H9 (cell line): ENCODE data around the gene FAHD1. TPM values are rescaled to one million over a fixed set of nuclear protein-coding genes. Genes with fewer than 3 reads are reported as not detected.

Experiments
- DNase-seq: peaks from one replicate; pipeline ENCODE4 v3.0.0-alpha.2; 2017
- H2AFZ ChIP-seq: one replicate; pipeline ENCODE4 v1.6.1; 2013; ENCODE audit warnings: mild to moderate bottlenecking, low read length, control low read depth, moderate library complexity
- H2AK5ac ChIP-seq: 2 replicates; pipeline ENCODE4 v1.6.1; 2013; ENCODE audit warnings: low read length, control low read depth, mixed read lengths; ENCODE audit not compliant: insufficient read length
- H2BK120ac ChIP-seq: one replicate; pipeline ENCODE4 v1.6.1; 2013; ENCODE audit warnings: low read depth, mild to moderate bottlenecking, low read length, control low read depth, inconsistent platforms; ENCODE audit not compliant: poor library complexity, severe bottlenecking
- H2BK12ac ChIP-seq: 2 replicates; pipeline ENCODE4 v1.6.1; 2013; ENCODE audit warnings: low read length, control low read depth, mixed read lengths, low read depth; ENCODE audit not compliant: insufficient read length
- H2BK15ac ChIP-seq: 2 replicates; pipeline ENCODE4 v1.6.1; 2013; ENCODE audit warnings: low read depth, low read length, control low read depth
- H2BK20ac ChIP-seq: one replicate; pipeline ENCODE4 v1.6.1; 2013; ENCODE audit warnings: low read depth, mild to moderate bottlenecking, low read length, control low read depth, inconsistent platforms; ENCODE audit not compliant: poor library complexity, severe bottlenecking
- H2BK5ac ChIP-seq: 2 replicates; pipeline ENCODE4 v1.6.1; 2013; ENCODE audit warnings: low read length, control low read depth, mixed read lengths; ENCODE audit not compliant: insufficient read length
- H3K14ac ChIP-seq: 2 replicates; pipeline ENCODE4 v1.6.1; 2013; ENCODE audit warnings: low read length, control low read depth; ENCODE audit not compliant: insufficient read depth
- H3K18ac ChIP-seq: 2 replicates; pipeline ENCODE4 v1.6.1; 2013; ENCODE audit warnings: low read depth, mild to moderate bottlenecking, mixed read lengths, low read length, control low read depth; ENCODE audit not compliant: insufficient read length
- H3K23ac ChIP-seq: 2 replicates; pipeline ENCODE4 v1.6.1; 2013; ENCODE audit warnings: low read length, control low read depth, mixed read lengths, low read depth; ENCODE audit not compliant: insufficient read length
- H3K23me2 ChIP-seq: 2 replicates; pipeline ENCODE4 v1.6.1; 2013; ENCODE audit warnings: low read depth, mild to moderate bottlenecking, mixed read lengths, low read length, control low read depth; ENCODE audit not compliant: insufficient read length, poor library complexity, severe bottlenecking
- H3K27ac ChIP-seq: 2 replicates; pipeline ENCODE4 v1.5.1; 2013; ENCODE audit warnings: low read length, control low read depth, mixed read lengths, low read depth; ENCODE audit not compliant: insufficient read length
- H3K27me3 ChIP-seq: 2 replicates; pipeline ENCODE4 v1.6.1; 2013; ENCODE audit warnings: low read length, control low read depth, inconsistent platforms; ENCODE audit not compliant: insufficient read depth
- H3K4ac ChIP-seq: 2 replicates; pipeline ENCODE4 v1.6.1; 2013; ENCODE audit warnings: low read depth, mild to moderate bottlenecking, control low read depth, inconsistent platforms, low read length, moderate library complexity
- H3K4me1 ChIP-seq: 2 replicates; pipeline ENCODE4 v1.6.1; 2013; ENCODE audit warnings: low read length, control low read depth, inconsistent platforms; ENCODE audit not compliant: insufficient read depth
- H3K4me2 ChIP-seq: 2 replicates; pipeline ENCODE4 v1.6.1; 2013; ENCODE audit warnings: low read length, control low read depth, mixed read lengths; ENCODE audit not compliant: insufficient read length, insufficient read depth
- H3K56ac ChIP-seq: 2 replicates; pipeline ENCODE4 v1.6.1; 2013; ENCODE audit warnings: low read depth, mild to moderate bottlenecking, mixed read lengths, low read length, control low read depth; ENCODE audit not compliant: insufficient read length
- H3K79me1 ChIP-seq: 2 replicates; pipeline ENCODE4 v1.6.1; 2013; ENCODE audit warnings: low read depth, mild to moderate bottlenecking, moderate library complexity, low read length, control low read depth, inconsistent platforms; ENCODE audit not compliant: insufficient read depth, poor library complexity, severe bottlenecking
- H3K79me2 ChIP-seq: 2 replicates; pipeline ENCODE4 v1.6.1; 2013; ENCODE audit warnings: low read length, control low read depth, inconsistent platforms; ENCODE audit not compliant: insufficient read depth
- H3K9ac ChIP-seq: 2 replicates; pipeline ENCODE4 v1.6.1; 2013; ENCODE audit warnings: low read length, control low read depth, mixed read lengths; ENCODE audit not compliant: insufficient read length; ENCODE audit errors: extremely low read depth
- H3K9me3 ChIP-seq: one replicate; pipeline ENCODE4 v1.6.1; 2013; ENCODE audit warnings: low read depth, low read length, inconsistent platforms; ENCODE audit not compliant: control insufficient read depth
- H3T11ph ChIP-seq: one replicate; pipeline ENCODE4 v1.6.1; 2013; ENCODE audit warnings: mild to moderate bottlenecking, low read length, control low read depth, inconsistent platforms
- H4K20me1 ChIP-seq: one replicate; pipeline ENCODE4 v1.6.1; 2013; ENCODE audit not compliant: control insufficient read depth, insufficient read length, insufficient read depth
- H4K5ac ChIP-seq: 2 replicates; pipeline ENCODE4 v1.6.1; 2013; ENCODE audit warnings: low read depth, mild to moderate bottlenecking, mixed read lengths, low read length, control low read depth; ENCODE audit not compliant: insufficient read length
- H4K8ac ChIP-seq: replicated peaks from 2 replicates; pipeline ENCODE4 v1.6.1; 2013; ENCODE audit warnings: low read length, control low read depth, mixed read lengths, low read depth; ENCODE audit not compliant: insufficient read length
- H4K91ac ChIP-seq: 2 replicates; pipeline ENCODE4 v1.6.1; 2013; ENCODE audit warnings: low read depth, mild to moderate bottlenecking, moderate library complexity, mixed read lengths, low read length, control low read depth; ENCODE audit not compliant: insufficient read length
- H3K27ac Mint-ChIP-seq, 3 experiments: 2 replicates in 2 of 3; 3 replicates in 1 of 3; pipeline ENCODE4 v1.8.0; 2020 to 2021; ENCODE audit warnings: mixed read lengths in 3 of 3, mild to moderate bottlenecking in 1 of 3, moderate library complexity in 1 of 3
- H3K27me3 Mint-ChIP-seq: 2 replicates; pipeline ENCODE4 v1.8.0; 2021; ENCODE audit warnings: low read depth, mild to moderate bottlenecking, moderate library complexity, mixed read lengths
- H3K36me3 Mint-ChIP-seq, 3 experiments: 2 replicates in 2 of 3; 3 replicates in 1 of 3; pipeline ENCODE4 v1.8.0; 2020 to 2021; ENCODE audit warnings: low read depth in 3 of 3, mixed read lengths in 3 of 3; ENCODE audit not compliant: insufficient read depth in 1 of 3
- H3K4me1 Mint-ChIP-seq, 2 experiments: 2 replicates each; pipeline ENCODE4 v1.8.0; 2020; ENCODE audit warnings: mixed read lengths in 2 of 2
- H3K4me3 Mint-ChIP-seq, 2 experiments: 2 replicates in 1 of 2; 3 replicates in 1 of 2; pipeline ENCODE4 v1.8.0; 2020 to 2021; ENCODE audit warnings: mild to moderate bottlenecking in 2 of 2, mixed read lengths in 2 of 2, moderate library complexity in 1 of 2
- H3K9me3 Mint-ChIP-seq, 2 experiments: 2 replicates in 1 of 2; 3 replicates in 1 of 2; pipeline ENCODE4 v1.8.0; 2020; ENCODE audit warnings: mild to moderate bottlenecking in 2 of 2, mixed read lengths in 2 of 2, moderate library complexity in 1 of 2
- CTCF ChIP-seq: fragments of 200-600 bp; sonication (generic); conservative IDR thresholded peaks from 3 replicates; pipeline ENCODE4 v1.8.0; 2021; ENCODE audit warnings: antibody characterized with exemption, mild to moderate bottlenecking
- WGBS: extraction: QIAGEN DNeasy Blood & Tissue Kit; methylation state at CpG from one replicate; pipeline ENCODE4 v1.1.7; 2013; ENCODE audit warnings: missing lambda C conversion rate, low lambda C conversion rate, mixed read lengths; ENCODE audit not compliant: insufficient read length; ENCODE audit errors: extremely low coverage; 5-methylcytosine and 5-hydroxymethylcytosine counted together
- total RNA-seq: library from RNA; stranded (reverse); gene quantifications from 2 replicates; pipeline ENCODE4 v1.2.1, GENCODE V29; 2021

The FAHD1 gene
- total RNA-seq, 1 experiment from 2014 or later = 16.2 TPM

GRCh38 chr16:1877089-1877488, 50.1 kb downstream of the FAHD1 start:
- Histone ChIP-seq H3K56ac (no peak overlapping the region), H2BK120ac (no peak overlapping the region), H4K8ac (no peak overlapping the region), H2BK5ac (no peak overlapping the region), H3K18ac (no peak overlapping the region), H3K23me2 (no peaks in the 10 kb centered on the region), H3T11ph (no peak overlapping the region), H2AK5ac (no peak overlapping the region), H2BK15ac (no peak overlapping the region), H3K79me1 (no peaks in the 10 kb centered on the region), H3K9ac (no peak overlapping the region), H2BK12ac (no peak overlapping the region), H3K27ac (no peak overlapping the region), H3K14ac (no peak overlapping the region), H3K4me2 (no peak overlapping the region), H3K4me1 (no peaks in the 10 kb centered on the region), H4K91ac (no peak overlapping the region), H4K20me1 (no peaks in the 10 kb centered on the region), H3K9me3 (no peaks in the 10 kb centered on the region), H3K27me3 (no peaks in the 10 kb centered on the region; the same call in 1 of the 2 replicates), H2BK20ac (no peak overlapping the region), H3K23ac (no peak overlapping the region), H3K79me2 (no peaks in the 10 kb centered on the region; the same call in 1 of the 2 replicates), H4K5ac (no peak overlapping the region), H3K4ac (no peak overlapping the region), H2AFZ (no peak overlapping the region)
- TF ChIP-seq CTCF = no peak
- Mint-ChIP-seq H3K36me3 (peaks cover 0 to 3% (median 0%) of the 10 kb centered on the region in 3 experiments; a peak in 1 of 7 replicates), H3K27ac (no peak overlapping the region), H3K27me3 (peaks cover 56% of the 10 kb centered on the region), H3K4me1 (peaks cover 2 to 8% of the 10 kb centered on the region in 2 experiments; a peak in 2 of 4 replicates), H3K9me3 (peaks cover 0 to 2% of the 10 kb centered on the region in 2 experiments; a peak in 1 of 5 replicates), H3K4me3 (no peak overlapping the region)
- WGBS = no CpG with 5 or more reads among the region's 6 CpGs
- DNase-seq = no peak
